SU-DHL-6 (cell line): ENCODE results near the gene SGCA.

Source experiments
- H2AFZ ChIP-seq: fragments of 200-600 bp; sonication (generic); 2 replicates; pipeline ENCODE4 v1.6.1; 2014; ENCODE audit warnings: low read depth, mild to moderate bottlenecking, moderate library complexity, mixed read lengths, antibody characterized with exemption, low read length; ENCODE audit not compliant: severe bottlenecking
- H3F3A ChIP-seq: fragments of 200-600 bp; shearing (Covaris generic); 2 replicates; pipeline ENCODE4 v1.6.0; 2016; ENCODE audit warnings: antibody characterized with exemption, mild to moderate bottlenecking; ENCODE audit not compliant: insufficient read depth
- H3K27ac ChIP-seq: fragments of 200-600 bp; sonication (generic); 2 replicates; pipeline ENCODE4 v1.5.1; 2016; ENCODE audit warnings: low read depth, mild to moderate bottlenecking, low read length, moderate library complexity, mixed read lengths
- H3K27me3 ChIP-seq: fragments of 200-600 bp; sonication (generic), shearing (Covaris generic); 2 replicates; pipeline ENCODE4 v1.6.0; 2014; ENCODE audit warnings: mild to moderate bottlenecking, low read length
- H3K36me3 ChIP-seq: fragments of 200-600 bp; sonication (generic); 2 replicates; pipeline ENCODE4 v1.6.1; 2014; ENCODE audit warnings: mild to moderate bottlenecking, low read length, mixed read lengths
- H3K4me2 ChIP-seq: fragments of 300-600, 200-600 bp; shearing (Covaris generic), sonication (generic); 2 replicates; pipeline ENCODE4 v1.6.0; 2014; ENCODE audit warnings: low read length, low read depth, mild to moderate bottlenecking; ENCODE audit not compliant: poor library complexity, severe bottlenecking
- H3K4me3 ChIP-seq: fragments of 200-600 bp; sonication (generic); 2 replicates; pipeline ENCODE4 v1.5.1; 2014; ENCODE audit warnings: antibody characterized with exemption, low read length, mild to moderate bottlenecking, mixed read lengths; ENCODE audit not compliant: insufficient read depth, poor library complexity, severe bottlenecking
- H3K79me2 ChIP-seq: fragments of 200-600 bp; sonication (generic); 2 replicates; pipeline ENCODE4 v1.6.1; 2014; ENCODE audit warnings: mild to moderate bottlenecking, low read length, moderate library complexity; ENCODE audit not compliant: insufficient read depth
- H3K9ac ChIP-seq: fragments of 200-600 bp; sonication (generic); 2 replicates; pipeline ENCODE4 v1.7.0; 2014; ENCODE audit warnings: mild to moderate bottlenecking, low read length
- H3K9me2 ChIP-seq: fragments of 200-600 bp; sonication (generic); replicated peaks from 2 replicates; pipeline ENCODE4 v1.6.1; 2014; ENCODE audit warnings: low read length; ENCODE audit not compliant: insufficient read depth
- H3K9me3 ChIP-seq: fragments of 200-600 bp; sonication (generic); 2 replicates; pipeline ENCODE4 v1.6.1; 2014; ENCODE audit warnings: low read length, mixed read lengths; ENCODE audit not compliant: insufficient read depth
- H4K20me1 ChIP-seq: fragments of 200-600 bp; sonication (generic); 2 replicates; pipeline ENCODE4 v1.6.1; 2014; ENCODE audit warnings: low read depth, mild to moderate bottlenecking, antibody characterized with exemption, low read length, moderate library complexity, mixed read lengths
- CTCF ChIP-seq: fragments of 200-600 bp; sonication (generic); IDR thresholded peaks from one replicate; pipeline ENCODE4 v1.5.1; 2017; ENCODE audit warnings: antibody characterized with exemption, mild to moderate bottlenecking, low read length, moderate library complexity; ENCODE audit not compliant: insufficient read depth, poor library complexity, severe bottlenecking
- EZH2phosphoT487 ChIP-seq: fragments of 200-600 bp; sonication (generic), shearing (Covaris generic); conservative IDR thresholded peaks from 2 replicates; pipeline ENCODE4 v1.6.1; 2018; ENCODE audit warnings: mild to moderate bottlenecking, antibody characterized with exemption, low read length, moderate library complexity, mixed read lengths

Gene SGCA

GRCh38 chr17:50194140-50194933, 28.5 kb downstream of the SGCA start:
- Histone ChIP-seq H3K4me2 (no peak overlapping the region), H3K79me2 (no peaks in the 10 kb centered on the region), H3F3A (no peaks in the 10 kb centered on the region), H3K9me3 (no peaks in the 10 kb centered on the region), H3K4me3 (no peak overlapping the region), H3K27ac (no peak overlapping the region), H3K9ac (no peak overlapping the region), H2AFZ (no peak overlapping the region), H3K27me3 (no peaks in the 10 kb centered on the region), H3K36me3 (no peaks in the 10 kb centered on the region), H4K20me1 (no peaks in the 10 kb centered on the region; the same call in 1 of the 2 replicates), H3K9me2 (no peaks in the 10 kb centered on the region)
- TF ChIP-seq EZH2phosphoT487 (no peak), CTCF (no peak)

GRCh38 chr17:50194934-50195865, 29.4 kb downstream of the SGCA start:
- Histone ChIP-seq H3K27me3 (no peaks in the 10 kb centered on the region), H3K9me3 (no peaks in the 10 kb centered on the region), H3K79me2 (no peaks in the 10 kb centered on the region), H3K9me2 (no peaks in the 10 kb centered on the region), H3K4me2 (no peak overlapping the region), H3K4me3 (no peak overlapping the region), H3F3A (no peaks in the 10 kb centered on the region), H3K27ac (no peak overlapping the region), H3K36me3 (no peaks in the 10 kb centered on the region), H2AFZ (no peak overlapping the region), H4K20me1 (no peaks in the 10 kb centered on the region; the same call in 1 of the 2 replicates), H3K9ac (no peak overlapping the region)
- TF ChIP-seq EZH2phosphoT487, result no peak
- TF ChIP-seq CTCF, result no peak

GRCh38 chr17:50196036-50196435, 30.2 kb downstream of the SGCA start:
- Histone ChIP-seq H3K4me3 (no peak overlapping the region), H3K9me3 (no peaks in the 10 kb centered on the region), H3F3A (no peaks in the 10 kb centered on the region), H3K9me2 (no peaks in the 10 kb centered on the region), H3K27ac (no peak overlapping the region), H3K36me3 (no peaks in the 10 kb centered on the region), H3K4me2 (no peak overlapping the region), H3K27me3 (no peaks in the 10 kb centered on the region), H2AFZ (no peak overlapping the region), H3K79me2 (no peaks in the 10 kb centered on the region), H3K9ac (no peak overlapping the region), H4K20me1 (no peaks in the 10 kb centered on the region; the same call in 1 of the 2 replicates)
- TF ChIP-seq CTCF (no peak), EZH2phosphoT487 (no peak)
